Astrocyte of the hippocampus (primary cell): ENCODE measurements around the gene UNC93A.

ENCODE experiments used
- DNase-seq: peaks from one replicate; pipeline ENCODE4 v3.0.0; 2011; ENCODE audit warnings: low read depth, low spot score

Gene UNC93A

GRCh38 chr6:167293088-167293589 lies 2.0 kb downstream of the UNC93A start:
- DNase-seq, result no peak

- no peak for DNase-seq
Observed at GRCh38 chr6:167293590-167294091, 2.5 kb downstream of the UNC93A start.

GRCh38 chr6:167294241-167294640 lies 3.1 kb downstream of the UNC93A start:
- no peak for DNase-seq

GRCh38 chr6:167294651-167295494 lies 3.8 kb downstream of the UNC93A start:
- no peak for DNase-seq

- no peak for DNase-seq
Observed at GRCh38 chr6:167295495-167296292, 4.6 kb downstream of the UNC93A start.

GRCh38 chr6:167296293-167296690 lies 5.2 kb downstream of the UNC93A start:
- DNase-seq, result no peak

- DNase-seq, result no peak
Observed at GRCh38 chr6:167296902-167297301, 5.8 kb downstream of the UNC93A start.

GRCh38 chr6:167298127-167298526 lies 7.0 kb downstream of the UNC93A start:
- DNase-seq, result no peak

DNA sequence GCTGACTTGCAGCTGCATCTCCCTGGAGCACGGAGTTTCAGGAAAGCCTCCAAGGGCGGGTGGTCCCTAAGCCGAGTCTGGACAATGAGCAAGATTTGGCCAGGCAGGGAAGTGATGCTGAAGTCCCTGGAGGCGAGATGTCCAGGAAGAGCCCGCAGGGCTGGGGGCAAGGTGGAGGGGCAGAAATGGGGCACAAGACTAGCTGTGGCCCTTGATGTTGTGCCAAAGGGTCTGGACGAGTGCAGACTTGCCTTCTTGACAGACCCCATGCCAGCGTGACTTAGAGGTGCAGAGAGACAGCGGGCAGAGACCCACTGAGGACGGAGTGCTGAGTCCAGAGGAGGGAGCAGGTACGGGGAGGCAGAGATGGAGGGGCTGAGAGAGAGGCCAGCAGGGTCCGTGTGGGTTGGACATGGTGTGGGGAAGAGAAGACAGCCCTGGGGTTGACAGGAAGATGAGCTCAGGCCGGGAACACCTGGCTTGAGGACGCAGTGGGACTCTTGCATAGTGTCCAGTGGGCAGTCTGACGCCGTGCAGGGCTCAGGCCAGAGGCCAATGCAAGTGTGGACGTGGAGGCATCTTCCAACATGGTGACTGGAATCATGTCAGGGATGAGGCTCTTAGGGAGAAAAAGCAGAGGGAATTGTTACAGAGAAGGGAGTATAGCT lies 8.7 kb downstream of the UNC93A start:
- no peak for DNase-seq

DNA sequence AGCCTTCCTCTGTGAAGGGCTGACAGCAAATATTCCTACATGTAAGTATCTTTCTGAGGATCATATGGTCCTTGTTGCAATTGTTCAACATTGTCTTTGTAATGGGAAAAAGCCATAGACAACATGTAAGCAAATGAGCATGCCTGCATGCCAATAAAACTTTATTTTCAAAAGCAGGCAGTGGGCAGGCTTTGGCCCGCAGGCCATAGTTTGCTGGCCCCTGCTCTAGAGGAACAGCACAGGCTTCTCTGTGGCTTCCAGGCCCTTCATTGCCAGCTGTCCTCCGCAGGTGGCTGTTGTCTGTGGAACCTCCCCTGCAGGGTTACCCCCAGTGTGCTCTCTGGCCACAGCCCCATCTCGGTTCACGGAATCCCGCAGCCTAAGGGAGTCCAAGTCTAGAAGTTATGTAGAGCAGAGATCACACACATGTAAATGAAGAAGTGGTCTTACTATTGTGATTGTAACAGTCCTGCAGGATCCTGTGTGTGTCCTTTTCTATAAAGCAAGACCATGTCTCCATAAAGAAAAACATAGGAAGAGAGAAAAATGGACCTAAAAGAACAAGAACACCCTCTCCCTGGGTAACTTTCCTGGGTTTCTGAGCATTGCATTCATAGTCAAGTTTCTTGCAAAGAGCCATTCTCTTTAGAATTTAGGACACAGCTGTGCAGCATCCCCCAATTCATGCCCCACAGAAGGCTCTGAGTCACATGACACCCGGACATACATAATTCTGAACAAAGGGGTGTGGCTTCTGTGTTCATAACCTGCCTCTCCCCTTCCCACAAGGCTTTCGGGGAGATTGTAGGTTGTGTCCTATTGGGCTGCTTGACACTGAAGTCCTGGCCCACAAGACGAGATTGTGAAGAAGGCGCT lies 10.0 kb downstream of the UNC93A start:
- DNase-seq, result no peak

- no peak for DNase-seq
Observed at GRCh38 chr6:167302074-167302473, 11.0 kb downstream of the UNC93A start.

DNA sequence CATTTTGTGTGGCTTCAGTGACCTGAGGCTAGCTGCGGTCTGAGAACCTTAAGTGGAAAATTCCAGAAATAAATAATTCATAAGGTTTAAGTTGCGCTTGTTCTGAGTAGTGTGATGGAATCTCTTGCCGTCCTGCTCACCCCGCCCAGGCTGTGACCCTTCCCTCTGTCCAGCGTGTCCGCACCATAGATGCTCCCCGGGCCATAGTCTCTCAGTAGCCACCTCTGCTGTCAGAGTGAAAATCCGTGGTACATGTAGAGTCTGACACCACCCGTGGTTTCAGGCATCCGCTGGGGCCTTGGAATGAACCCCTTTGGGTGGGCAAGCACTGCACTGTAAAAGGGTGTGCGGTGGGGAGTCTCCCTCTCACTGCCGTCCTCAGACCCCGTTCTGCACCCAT lies 11.7 kb downstream of the UNC93A start:
- no peak for DNase-seq

DNA sequence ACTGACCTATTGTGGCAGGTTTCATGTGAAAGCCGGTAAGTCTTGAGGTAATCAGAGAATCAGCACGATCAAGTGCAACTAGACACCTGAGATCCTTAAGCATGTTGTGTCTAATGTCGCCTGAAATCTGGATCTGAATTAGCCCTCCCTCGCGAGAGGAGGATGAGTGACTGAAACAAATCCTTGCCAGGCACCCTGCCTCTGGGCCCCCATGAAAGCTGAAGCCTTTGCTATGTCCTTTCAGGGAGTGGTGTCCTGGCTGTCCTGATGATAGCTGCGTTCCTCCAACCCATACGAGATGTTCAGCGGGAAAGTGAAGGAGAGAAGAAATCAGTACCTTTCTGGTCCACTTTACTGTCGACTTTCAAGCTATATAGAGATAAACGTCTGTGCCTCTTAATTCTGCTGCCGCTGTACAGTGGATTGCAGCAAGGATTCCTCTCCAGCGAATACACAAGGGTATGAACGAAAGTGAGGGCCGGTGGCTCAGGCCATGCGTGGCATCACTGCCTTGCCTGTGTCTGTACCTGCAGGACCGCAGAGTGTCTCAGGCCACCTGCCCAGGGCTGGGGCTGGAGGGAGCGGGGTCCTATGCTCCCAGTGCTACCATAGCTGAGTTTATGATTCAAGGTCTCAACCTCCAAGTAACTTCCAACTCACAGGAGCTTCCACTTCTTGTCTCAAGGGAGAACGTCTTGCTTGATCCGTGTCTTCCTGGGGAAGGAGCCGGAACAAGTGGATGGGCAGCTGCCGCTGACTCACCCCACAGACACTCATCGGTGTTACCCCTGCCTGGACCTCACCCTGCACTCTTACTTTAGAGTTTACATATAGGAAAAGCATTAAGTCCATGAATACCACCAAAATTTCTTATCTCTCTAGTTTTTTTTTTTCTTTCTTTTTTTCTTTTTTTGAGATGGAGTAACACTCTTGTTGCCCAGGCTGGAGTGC lies 12.8 kb downstream of the UNC93A start:
- no peak for DNase-seq

- DNase-seq, result no peak
Observed at GRCh38 chr6:167304912-167305311, 13.8 kb downstream of the UNC93A start.

DNA sequence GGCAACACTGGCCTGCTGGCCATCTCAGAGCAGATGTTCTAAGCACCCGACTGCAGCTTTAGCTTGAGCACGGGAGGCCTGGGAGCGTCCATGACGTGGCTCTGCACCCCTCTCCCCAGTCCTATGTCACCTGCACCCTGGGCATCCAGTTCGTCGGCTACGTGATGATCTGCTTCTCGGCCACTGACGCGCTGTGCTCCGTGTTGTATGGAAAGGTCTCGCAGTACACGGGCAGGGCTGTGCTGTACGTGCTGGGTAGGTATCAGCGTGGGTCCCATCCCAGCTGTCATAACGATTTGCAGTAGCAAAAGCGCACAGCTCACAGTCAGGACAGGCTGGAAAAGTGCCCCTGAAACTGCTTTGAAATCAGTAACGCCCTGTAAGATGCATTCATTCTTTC lies 14.7 kb downstream of the UNC93A start:
- no peak for DNase-seq

DNA sequence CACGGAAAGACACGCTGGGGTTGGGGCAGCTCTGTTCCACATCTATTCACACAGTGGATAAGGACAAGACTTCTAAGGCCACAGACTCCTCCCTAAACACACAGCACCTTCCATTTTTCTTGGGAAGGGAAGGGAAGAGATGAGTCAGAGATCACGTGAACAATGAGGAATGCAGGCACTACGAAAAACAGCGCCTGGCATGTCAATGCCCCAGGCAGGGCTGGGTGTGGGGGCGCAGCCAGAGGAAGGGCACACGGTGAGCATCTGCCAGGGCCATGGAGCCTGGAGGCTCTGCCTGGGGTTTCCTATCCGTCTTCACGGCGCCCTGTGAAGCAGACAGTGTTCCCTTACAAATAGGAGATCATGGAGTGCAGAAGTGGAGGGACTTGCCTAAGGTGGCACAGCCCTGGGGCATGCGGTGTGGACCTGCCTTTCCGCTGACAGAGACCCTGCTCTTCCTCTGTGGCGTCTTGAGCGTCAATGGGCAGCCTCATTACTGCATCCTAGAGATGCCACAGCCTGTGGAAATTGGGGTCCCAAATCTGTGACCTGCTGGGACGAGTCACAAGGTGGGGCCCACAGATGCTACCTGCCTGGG lies 15.4 kb downstream of the UNC93A start:
- peak; percentile 70 for DNase-seq

GRCh38 chr6:167307342-167307955 lies 16.3 kb downstream of the UNC93A start:
- DNase-seq, result no peak

- no peak for DNase-seq
Observed at GRCh38 chr6:167308207-167308606, 17.1 kb downstream of the UNC93A start.
